ENCODE measurements around the gene SNUPN.

SNUPN gene

DNA sequence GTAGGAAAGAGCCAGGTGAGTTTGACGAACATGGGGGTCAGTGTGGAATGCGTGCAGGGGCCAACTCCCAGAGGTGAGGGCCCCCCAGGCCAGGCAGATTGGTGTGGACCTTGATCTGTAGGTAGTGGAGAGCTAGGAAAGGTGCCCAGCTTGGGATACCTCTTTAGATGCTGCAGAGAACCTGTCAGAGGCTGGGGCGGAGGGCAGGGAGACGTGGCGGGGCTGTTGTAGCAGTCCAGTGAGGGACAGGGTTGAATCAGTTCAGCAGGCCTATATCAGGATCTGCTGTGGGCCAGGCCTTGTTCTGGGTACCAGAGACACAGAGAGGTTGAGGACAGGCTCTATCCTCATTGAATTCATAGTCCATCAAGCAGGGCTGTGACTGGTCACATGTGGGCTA is 30.8 kb upstream of the SNUPN start:
- no peaks in the 10 kb centered on the region for H3K79me2 ChIP-seq (ENCODE audit: control insufficient read depth, low read length)

GRCh38 chr15:75655931-75656330 is 30.4 kb upstream of the SNUPN start:
- Histone ChIP-seq H3K79me2 (ENCODE audit: control insufficient read depth, low read length) (no peaks in the 10 kb centered on the region), H3K36me3 (ENCODE audit: control insufficient read depth, low read length) (no peaks in the 10 kb centered on the region), H3K4me3 (ENCODE audit: low read length) (no peak overlapping the region), H3F3A (ENCODE audit: control insufficient read depth, insufficient read depth) (no peaks in the 10 kb centered on the region), H4K20me1 (ENCODE audit: control insufficient read depth, insufficient read depth, low read depth, low read length) (no peaks in the 10 kb centered on the region), H3K4me1 (ENCODE audit: control insufficient read depth, low read length) (no peaks in the 10 kb centered on the region), H3K4me2 (ENCODE audit: low read length) (no peak overlapping the region), H3K9me3 (ENCODE audit: control insufficient read depth, insufficient read depth, low read length) (no peaks in the 10 kb centered on the region), H3K27me3 (ENCODE audit: control insufficient read depth, low read length) (peaks cover 2% of the 10 kb centered on the region; the same call in 1 of the 2 replicates), H3K27ac (ENCODE audit: low read depth, low read length) (no peak overlapping the region), H3K9me2 (replicated peaks; ENCODE audit: control insufficient read depth, low read length) (no peaks in the 10 kb centered on the region)
- TF ChIP-seq, protein P1, sequence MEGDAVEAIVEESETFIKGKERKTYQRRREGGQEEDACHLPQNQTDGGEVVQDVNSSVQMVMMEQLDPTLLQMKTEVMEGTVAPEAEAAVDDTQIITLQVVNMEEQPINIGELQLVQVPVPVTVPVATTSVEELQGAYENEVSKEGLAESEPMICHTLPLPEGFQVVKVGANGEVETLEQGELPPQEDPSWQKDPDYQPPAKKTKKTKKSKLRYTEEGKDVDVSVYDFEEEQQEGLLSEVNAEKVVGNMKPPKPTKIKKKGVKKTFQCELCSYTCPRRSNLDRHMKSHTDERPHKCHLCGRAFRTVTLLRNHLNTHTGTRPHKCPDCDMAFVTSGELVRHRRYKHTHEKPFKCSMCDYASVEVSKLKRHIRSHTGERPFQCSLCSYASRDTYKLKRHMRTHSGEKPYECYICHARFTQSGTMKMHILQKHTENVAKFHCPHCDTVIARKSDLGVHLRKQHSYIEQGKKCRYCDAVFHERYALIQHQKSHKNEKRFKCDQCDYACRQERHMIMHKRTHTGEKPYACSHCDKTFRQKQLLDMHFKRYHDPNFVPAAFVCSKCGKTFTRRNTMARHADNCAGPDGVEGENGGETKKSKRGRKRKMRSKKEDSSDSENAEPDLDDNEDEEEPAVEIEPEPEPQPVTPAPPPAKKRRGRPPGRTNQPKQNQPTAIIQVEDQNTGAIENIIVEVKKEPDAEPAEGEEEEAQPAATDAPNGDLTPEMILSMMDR (IDR thresholded peaks at IDR 0.05; ENCODE audit: low read depth, low read length, poor library complexity, severe bottlenecking): no peak
- no peak for TF ChIP-seq EZH2phosphoT487 (IDR thresholded peaks at IDR 0.05; ENCODE audit: borderline replicate concordance, low read length)

More for the DNA sequence above, 30.8 kb upstream of the SNUPN start:
- Histone ChIP-seq H3K9me3 (ENCODE audit: control insufficient read depth, insufficient read depth, low read length) (no peaks in the 10 kb centered on the region), H4K20me1 (ENCODE audit: control insufficient read depth, insufficient read depth, low read depth, low read length) (no peaks in the 10 kb centered on the region), H3K27me3 (ENCODE audit: control insufficient read depth, low read length) (peaks cover 2% of the 10 kb centered on the region; the same call in 1 of the 2 replicates), H3K4me1 (ENCODE audit: control insufficient read depth, low read length) (no peaks in the 10 kb centered on the region), H3K4me2 (ENCODE audit: low read length) (no peak overlapping the region), H3K9me2 (replicated peaks; ENCODE audit: control insufficient read depth, low read length) (no peaks in the 10 kb centered on the region), H3F3A (ENCODE audit: control insufficient read depth, insufficient read depth) (no peaks in the 10 kb centered on the region), H3K36me3 (ENCODE audit: control insufficient read depth, low read length) (no peaks in the 10 kb centered on the region), H3K27ac (ENCODE audit: low read depth, low read length) (no peak overlapping the region), H3K4me3 (ENCODE audit: low read length) (no peak overlapping the region)
- TF ChIP-seq EZH2phosphoT487 (IDR thresholded peaks at IDR 0.05; ENCODE audit: borderline replicate concordance, low read length): no peak
- TF ChIP-seq, protein P1 (IDR thresholded peaks at IDR 0.05; ENCODE audit: low read depth, low read length, poor library complexity, severe bottlenecking): no peak

- H4K20me1 ChIP-seq (ENCODE audit: control insufficient read depth, insufficient read depth, low read depth, low read length): no peaks in the 10 kb centered on the region
- no peak overlapping the region for H3K4me2 ChIP-seq (ENCODE audit: low read length)
- H3K79me2 ChIP-seq (ENCODE audit: control insufficient read depth, low read length): no peaks in the 10 kb centered on the region
- TF ChIP-seq, protein P1 (IDR thresholded peaks at IDR 0.05; ENCODE audit: low read depth, low read length, poor library complexity, severe bottlenecking): no peak
- TF ChIP-seq EZH2phosphoT487 (IDR thresholded peaks at IDR 0.05; ENCODE audit: borderline replicate concordance, low read length): no peak
- H3K27me3 ChIP-seq (ENCODE audit: control insufficient read depth, low read length): peaks cover 2% of the 10 kb centered on the region; the same call in 1 of the 2 replicates
- no peaks in the 10 kb centered on the region for H3K36me3 ChIP-seq (ENCODE audit: control insufficient read depth, low read length)
- H3F3A ChIP-seq (ENCODE audit: control insufficient read depth, insufficient read depth): no peaks in the 10 kb centered on the region
- H3K9me2 ChIP-seq (replicated peaks; ENCODE audit: control insufficient read depth, low read length): no peaks in the 10 kb centered on the region
- no peaks in the 10 kb centered on the region for H3K4me1 ChIP-seq (ENCODE audit: control insufficient read depth, low read length)
- H3K9me3 ChIP-seq (ENCODE audit: control insufficient read depth, insufficient read depth, low read length): no peaks in the 10 kb centered on the region
- H3K4me3 ChIP-seq (ENCODE audit: low read length): no peak overlapping the region
- no peak overlapping the region for H3K27ac ChIP-seq (ENCODE audit: low read depth, low read length)
Observed at GRCh38 chr15:75654201-75654907, 28.8 kb upstream of the SNUPN start.
